Kidney (tissue), 14 donors: ENCODE measurements around the gene NGRN. TPM values are rescaled to one million over a fixed set of nuclear protein-coding genes. Genes with fewer than 3 reads are reported as not detected.

ENCODE experiments used
- DNase-seq, 5 donors: peaks; one replicate each; pipeline ENCODE4 v3.0.0-alpha.2; 2013 to 2020
- FAIRE-seq: peaks from 2 replicates; lab custom pipeline; 2012; peaks lifted over from hg19 to GRCh38; lab: Jason Lieb, UNC
- H3K27ac ChIP-seq, 2 donors: one replicate each; pipeline ENCODE4 v1.7.0; 2013; ENCODE audit warnings: low read depth in 2 of 2, low read length in 2 of 2, inconsistent platforms in 1 of 2
- H3K27me3 ChIP-seq: one replicate; pipeline ENCODE4 v1.7.1; 2013; ENCODE audit warnings: low read length, inconsistent platforms; ENCODE audit not compliant: control insufficient read depth, insufficient read depth
- H3K36me3 ChIP-seq, 3 donors: one replicate each; pipeline versions ENCODE4 v1.7.0 to v1.7.1; 2013; ENCODE audit warnings: low read length in 3 of 3, control low read depth in 1 of 3, inconsistent platforms in 1 of 3; ENCODE audit not compliant: insufficient read depth in 3 of 3, control insufficient read depth in 2 of 3
- H3K4me1 ChIP-seq, 3 donors: one replicate each; pipeline versions ENCODE4 v1.7.0 to v1.7.1; 2013; ENCODE audit warnings: low read length in 3 of 3, inconsistent platforms in 1 of 3, low read depth in 1 of 3; ENCODE audit not compliant: control insufficient read depth in 2 of 3, insufficient read depth in 2 of 3
- H3K4me3 ChIP-seq, 3 donors: one replicate each; pipeline versions ENCODE4 v1.7.0 to v1.8.1; 2013; ENCODE audit warnings: low read length in 3 of 3, control low read depth in 1 of 3, inconsistent platforms in 1 of 3
- H3K9ac ChIP-seq, 3 donors: one replicate each; pipeline versions ENCODE4 v1.7.0 to v1.7.1; 2013; ENCODE audit warnings: low read length in 3 of 3, control low read depth in 1 of 3, inconsistent platforms in 1 of 3
- H3K9me3 ChIP-seq, 3 donors: one replicate each; pipeline versions ENCODE4 v1.7.0 to v1.7.1; 2013; ENCODE audit warnings: low read length in 3 of 3, control low read depth in 1 of 3, inconsistent platforms in 1 of 3; ENCODE audit not compliant: control insufficient read depth in 2 of 3, insufficient read depth in 1 of 3
- CTCF ChIP-seq: IDR thresholded peaks from 3 replicates; pipeline ENCODE4 v1.5.1; 2012; ENCODE audit warnings: mild to moderate bottlenecking, moderate library complexity, borderline replicate concordance; ENCODE audit not compliant: insufficient read depth; ENCODE audit errors: extremely low read depth
- intact Hi-C: fragments of 100-400 bp; cut with DNase I; formaldehyde crosslinking; loops from one replicate; pipeline ENCODE4 v1.11.1; 2022
- polyA plus RNA-seq: library from polyadenylated mRNA; stranded (reverse); fragments of 350-450 nt; fragmentation: Illumina TruSeq; extraction: RNeasy Lipid Tissue Mini Kit (QIAGEN cat#74804); gene quantifications from one replicate; pipeline ENCODE4 v1.2.3, GENCODE V29; 2014; ENCODE audit warnings: low read depth, low replicate concordance; ENCODE audit not compliant: insufficient read depth
- total RNA-seq: library from RNA; stranded (reverse); fragmentation: NEBNext Ultra II Directional; extraction: Animal tissue kit (Norgen Biotek cat#: 25700); gene quantifications from one replicate; pipeline ENCODE4 v1.2.1, GENCODE V29; 2021
- donor health status: control.
- donor health status: control.
- donor health status: control.
- donor health status: control.
- donor health status: control.
- donor health status: DM: yes; HTN: yes; CAD: no.
- donor health status: Normal renal cell carcinoma (clear cell type).

NGRN gene
- total and polyA plus RNA-seq, 2 donors from 2014 or later, result 81.9 to 93.8 TPM

GRCh38 chr15:90219421-90220141, 45.9 kb upstream of the NGRN start:
- intact Hi-C loops, result no loop called here
- TF ChIP-seq CTCF, result peak; percentile 44
- Histone ChIP-seq H3K27me3 (no peaks in the 10 kb centered on the region), H3K9ac (no peak overlapping the region), H3K36me3 (peaks cover 6 to 15% (median 10%) of the 10 kb centered on the region in 3 donors), H3K9me3 (no peaks in the 10 kb centered on the region), H3K4me3 (no peak overlapping the region), H3K4me1 (peaks cover 0 to 6% (median 5%) of the 10 kb centered on the region in 3 donors), H3K27ac (no peak overlapping the region)
- DNase-seq (peak in 4 of 5 donors; percentile 16 to 69 (median 50)), FAIRE-seq (no peak)

GRCh38 chr15:90221246-90221900, 44.1 kb upstream of the NGRN start:
- no peaks in the 10 kb centered on the region for H3K27me3 ChIP-seq
- H3K9ac ChIP-seq, result no peak overlapping the region
- FAIRE-seq (no peak), DNase-seq (peak; percentile 68 to 92 (median 75))
- H3K4me1 ChIP-seq, result peaks cover 0 to 6% (median 5%) of the 10 kb centered on the region in 3 donors
- H3K9me3 ChIP-seq, result no peaks in the 10 kb centered on the region
- intact Hi-C loops, result no loop called here
- peaks cover 8 to 21% (median 21%) of the 10 kb centered on the region in 3 donors for H3K36me3 ChIP-seq
- H3K27ac ChIP-seq, result peak overlapping the region in 1 of 2 donors; percentile 41
- peak; percentile 80 for TF ChIP-seq CTCF
- H3K4me3 ChIP-seq, result no peak overlapping the region

- no peak for TF ChIP-seq CTCF
- DNase-seq, result no peak
- Histone ChIP-seq H3K9me3 (no peaks in the 10 kb centered on the region), H3K27me3 (no peaks in the 10 kb centered on the region), H3K9ac (no peak overlapping the region), H3K36me3 (peaks cover 8 to 22% (median 19%) of the 10 kb centered on the region in 3 donors), H3K4me1 (peaks cover 0 to 6% (median 5%) of the 10 kb centered on the region in 3 donors), H3K27ac (no peak overlapping the region), H3K4me3 (no peak overlapping the region)
- intact Hi-C loops, result no loop called here
- FAIRE-seq, result no peak
Measured at GRCh38 chr15:90222547-90222946, 42.9 kb upstream of the NGRN start.
